GM18498 (cell line): ENCODE data around the gene GASK1A.

Source experiments
- ATAC-seq: cut with Tn5 transposase; IDR thresholded peaks from one replicate; pipeline ENCODE4 v1.9.1; 2021; ENCODE audit warnings: mild to moderate bottlenecking, moderate library complexity; ENCODE audit not compliant: unreplicated experiment

Gene GASK1A

DNA sequence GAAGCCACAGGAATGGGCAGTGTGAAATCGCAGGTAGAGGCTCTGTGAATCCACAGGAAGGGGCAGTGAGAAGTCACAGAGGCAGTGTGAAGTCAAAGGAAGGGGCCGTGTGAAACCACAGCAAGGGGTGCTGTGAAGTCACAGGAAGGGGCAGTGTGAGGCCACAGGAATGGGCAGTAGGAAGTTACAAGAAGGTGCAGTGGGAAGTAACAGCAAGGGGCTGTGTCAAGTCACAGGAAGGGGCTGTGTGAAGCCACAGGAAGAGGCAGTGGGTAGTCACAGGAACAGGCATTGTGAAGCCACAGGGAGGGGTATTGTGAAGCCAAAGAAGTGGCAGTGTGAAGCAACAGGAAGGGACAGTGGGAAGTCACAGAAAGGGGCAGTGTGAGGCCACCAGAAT is 34.1 kb downstream of the GASK1A start:
- no peak for ATAC-seq

DNA sequence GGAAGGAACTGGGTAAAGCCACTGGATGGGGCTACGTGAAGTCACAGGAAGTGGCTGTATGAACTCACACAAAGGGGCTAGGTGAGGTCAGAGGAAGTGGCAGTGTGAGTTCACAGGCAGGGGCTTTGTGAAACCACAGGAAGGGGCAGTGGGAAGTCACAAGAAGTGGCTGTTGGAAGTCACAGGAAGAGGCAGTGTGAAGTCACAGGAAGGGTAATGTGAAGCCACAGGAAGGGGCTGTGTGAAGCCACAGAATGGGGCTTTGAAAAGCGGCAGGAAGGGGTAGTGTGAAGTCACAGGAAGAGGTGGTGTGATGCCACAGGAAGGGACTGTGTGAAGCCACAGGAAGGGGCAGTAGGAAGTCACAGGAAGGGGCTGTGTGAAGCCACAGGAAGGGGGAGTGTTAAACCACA is 34.6 kb downstream of the GASK1A start:
- no peak for ATAC-seq

DNA sequence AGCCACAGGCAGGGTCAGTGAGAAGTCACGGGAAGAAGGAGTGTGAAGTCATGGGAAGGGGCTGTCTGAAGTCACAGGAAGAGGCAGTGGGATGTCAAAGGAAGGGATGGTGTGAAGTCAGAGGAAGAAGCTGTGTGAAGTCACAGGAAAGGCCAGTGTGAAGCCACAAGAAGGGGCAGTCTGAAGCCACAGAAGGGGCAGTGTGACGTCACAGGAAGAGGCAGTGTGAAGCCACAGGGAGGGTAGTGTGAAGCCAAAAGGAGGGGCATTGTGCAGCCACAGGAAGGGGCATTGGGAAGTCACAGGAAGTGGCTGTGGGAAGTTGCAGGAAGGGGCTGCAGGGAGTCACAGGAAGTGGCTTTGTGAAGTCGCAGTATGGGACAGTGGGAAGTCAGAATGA is 35.1 kb downstream of the GASK1A start:
- no peak for ATAC-seq

DNA sequence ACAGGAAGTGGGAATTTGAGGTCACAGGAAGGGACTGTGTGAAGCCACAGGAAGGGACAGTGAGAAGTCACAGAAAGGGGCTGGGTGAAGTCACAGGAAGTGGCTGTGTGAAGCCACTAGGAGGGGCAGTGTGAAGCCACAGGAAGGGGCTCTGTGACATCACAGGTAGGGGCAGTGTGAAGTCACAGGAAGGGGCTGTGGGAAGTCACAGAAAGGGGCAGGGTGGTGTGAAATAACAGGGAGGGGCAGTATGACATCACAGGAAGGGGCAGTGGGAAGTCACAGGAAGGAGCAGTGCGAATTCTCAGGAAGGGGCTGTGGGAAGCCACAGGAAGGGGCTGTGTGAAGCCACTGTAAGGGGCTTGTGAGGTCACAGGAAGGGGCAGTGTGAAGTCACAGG is 35.8 kb downstream of the GASK1A start:
- no peak for ATAC-seq

DNA sequence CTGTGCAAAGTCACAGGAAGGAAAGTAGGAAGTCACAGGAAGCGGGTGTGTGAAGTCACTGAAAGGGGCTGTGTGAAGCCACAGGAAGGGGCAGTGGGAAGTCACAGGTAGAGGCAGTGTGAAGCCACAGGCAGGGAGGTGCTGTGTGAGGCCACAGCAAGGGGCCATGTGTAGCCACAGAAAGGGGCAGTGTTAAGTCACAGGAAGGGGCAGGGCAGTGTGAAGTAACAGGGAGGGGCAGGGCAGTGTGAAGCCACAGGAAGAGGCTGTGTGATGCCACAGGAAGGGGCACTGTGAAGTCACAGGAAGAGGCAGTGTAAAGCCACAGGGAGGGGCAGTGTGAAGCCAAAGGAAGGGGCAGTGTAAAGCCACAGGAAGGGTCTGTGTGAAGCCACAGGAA is 36.5 kb downstream of the GASK1A start:
- ATAC-seq: no peak

DNA sequence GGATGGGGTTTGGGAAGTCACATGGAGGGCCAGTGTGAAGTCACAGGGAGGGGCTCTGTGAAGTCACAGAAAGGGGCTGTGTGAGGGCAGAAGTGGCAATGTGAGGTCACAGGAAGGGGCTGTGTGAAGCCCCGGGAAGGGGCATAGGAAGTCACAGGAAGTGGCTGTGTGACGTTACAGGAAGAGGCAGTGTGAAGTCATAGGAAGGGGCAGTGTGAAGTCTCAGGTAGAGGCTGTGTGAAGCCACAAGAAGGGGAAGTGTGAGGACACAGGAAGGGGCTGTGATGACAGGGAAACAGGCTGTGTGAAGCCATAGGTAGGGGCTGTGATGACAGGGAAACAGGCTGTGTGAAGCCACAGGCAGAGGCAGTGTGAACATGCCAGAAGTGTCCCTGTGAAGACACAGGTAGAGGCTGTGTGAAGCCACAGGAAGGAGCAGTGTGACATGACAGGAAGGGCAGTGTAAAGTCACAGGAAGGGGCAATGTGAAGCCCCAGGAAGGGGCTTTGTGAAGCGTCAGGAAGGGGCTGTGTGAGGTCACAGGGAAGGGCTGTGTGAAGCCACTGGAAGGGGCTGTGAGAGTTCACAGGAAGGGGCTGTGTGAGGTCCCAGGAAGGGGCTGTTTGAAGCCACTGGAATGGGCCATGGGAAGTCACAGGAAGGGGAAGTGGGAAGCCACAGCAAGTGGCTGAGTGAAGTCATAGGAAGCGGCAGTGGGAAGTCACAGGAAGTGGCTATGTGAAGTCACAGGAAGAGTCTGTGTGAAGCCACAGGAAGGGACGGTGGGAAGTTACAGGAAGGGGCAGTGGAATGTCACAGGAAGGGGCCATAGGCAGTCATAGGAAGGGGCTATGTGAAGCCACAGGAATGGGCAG is 37.1 kb downstream of the GASK1A start:
- ATAC-seq: no peak

DNA sequence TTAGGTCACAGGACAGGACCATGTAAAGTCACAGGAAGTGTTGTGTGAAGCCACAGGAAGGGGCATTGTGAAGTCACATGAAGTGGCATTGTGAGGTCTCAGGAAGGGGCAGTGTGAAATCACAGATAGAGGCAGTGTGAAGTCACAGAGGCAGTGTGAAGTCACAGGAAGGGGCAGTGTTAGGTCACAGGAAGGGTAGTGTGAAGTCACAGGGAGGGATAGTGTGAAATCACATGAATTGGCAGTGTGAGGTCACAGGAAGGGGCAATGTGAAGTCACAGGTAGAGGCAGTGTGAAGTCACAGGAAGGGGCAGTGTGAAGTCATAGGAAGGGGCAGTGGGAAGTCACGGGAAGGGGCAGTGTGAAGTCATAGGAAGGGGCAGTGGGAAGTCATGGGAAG is 37.9 kb downstream of the GASK1A start:
- ATAC-seq: no peak

DNA sequence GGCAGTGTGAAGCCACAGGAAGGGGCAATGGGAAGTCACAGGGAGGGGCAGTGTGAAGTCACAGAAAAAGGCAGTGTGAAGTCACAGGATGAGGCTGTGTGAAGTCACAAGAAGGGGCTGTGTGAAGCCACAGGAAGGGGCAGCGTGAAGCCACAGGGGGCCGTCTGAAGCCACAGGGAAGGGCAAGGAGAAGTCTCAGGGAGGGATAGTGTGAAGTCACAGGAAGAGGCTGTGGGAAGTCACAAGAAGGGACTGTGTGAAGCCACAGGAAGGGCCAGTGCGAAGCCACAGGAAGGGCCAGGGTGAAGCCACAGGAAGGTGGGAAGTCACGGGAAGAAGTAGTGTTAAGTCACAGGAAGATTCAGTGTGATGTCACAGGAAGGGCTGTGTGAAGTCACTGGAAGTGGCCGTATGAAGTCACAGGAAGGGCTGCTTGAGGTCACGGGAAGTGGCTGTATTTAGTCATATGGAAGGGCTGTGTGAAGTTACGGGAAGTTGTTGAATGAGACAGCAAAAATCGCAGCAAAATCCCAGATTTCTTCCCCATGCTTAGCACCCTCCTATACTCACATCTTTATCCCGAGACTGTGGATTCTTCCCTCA is 38.6 kb downstream of the GASK1A start:
- no peak for ATAC-seq

DNA sequence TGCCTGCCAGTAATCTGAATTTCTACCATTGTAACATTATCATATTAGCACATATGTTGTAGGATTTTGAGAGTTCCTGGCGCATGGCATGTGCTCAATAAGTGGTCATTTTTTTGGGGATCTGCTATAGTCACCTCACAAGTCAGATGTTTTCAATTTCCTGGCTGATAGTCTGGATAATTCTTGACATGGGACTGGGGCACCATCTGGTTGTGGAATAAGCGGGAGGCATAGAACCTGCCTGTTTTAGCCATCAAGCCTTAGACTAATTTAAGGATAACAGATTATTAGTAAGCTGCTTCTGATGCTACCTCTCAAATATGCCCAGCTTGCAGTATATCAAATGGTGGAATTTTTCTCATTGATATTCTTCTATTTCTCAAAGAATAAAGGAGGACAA is 39.1 kb downstream of the GASK1A start:
- ATAC-seq: no peak

DNA sequence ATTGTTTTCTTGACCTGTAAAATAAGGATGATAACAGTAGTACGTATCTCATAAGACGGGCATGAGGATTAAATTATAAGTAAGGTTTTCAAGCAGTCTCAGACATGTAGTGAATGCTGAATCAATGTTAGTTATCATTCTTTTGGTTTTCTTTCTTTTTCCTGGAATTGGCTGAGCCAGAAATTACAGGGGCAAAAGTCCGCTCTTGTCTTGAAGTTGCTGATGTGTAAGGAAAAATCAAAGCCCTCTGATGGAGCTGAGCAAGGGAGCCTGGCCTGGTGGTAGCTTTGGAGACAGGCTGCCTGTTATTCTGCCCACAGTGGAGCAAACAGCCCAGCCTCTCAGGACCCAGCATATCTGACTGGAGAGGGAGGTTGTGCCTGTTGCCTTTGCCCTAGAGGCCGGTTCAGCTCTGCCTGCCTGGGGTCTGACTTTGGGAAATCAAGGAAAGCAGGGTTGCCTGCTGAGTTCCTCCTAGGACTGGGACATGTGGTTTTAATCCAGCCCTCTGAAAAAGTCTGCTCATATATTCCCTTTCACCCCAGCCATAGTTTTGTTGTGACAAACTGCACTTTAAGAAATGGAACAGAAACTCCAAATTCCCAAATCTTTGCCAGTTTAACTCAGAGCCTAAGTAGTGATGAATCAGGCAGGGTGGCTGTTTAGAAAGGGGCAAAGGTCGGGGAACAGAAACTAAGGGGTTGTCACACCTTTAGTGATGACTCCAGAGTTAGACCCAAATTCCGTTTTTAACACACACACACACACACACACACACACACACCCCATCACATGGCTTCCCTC is 40.1 kb downstream of the GASK1A start:
- no peak for ATAC-seq

DNA sequence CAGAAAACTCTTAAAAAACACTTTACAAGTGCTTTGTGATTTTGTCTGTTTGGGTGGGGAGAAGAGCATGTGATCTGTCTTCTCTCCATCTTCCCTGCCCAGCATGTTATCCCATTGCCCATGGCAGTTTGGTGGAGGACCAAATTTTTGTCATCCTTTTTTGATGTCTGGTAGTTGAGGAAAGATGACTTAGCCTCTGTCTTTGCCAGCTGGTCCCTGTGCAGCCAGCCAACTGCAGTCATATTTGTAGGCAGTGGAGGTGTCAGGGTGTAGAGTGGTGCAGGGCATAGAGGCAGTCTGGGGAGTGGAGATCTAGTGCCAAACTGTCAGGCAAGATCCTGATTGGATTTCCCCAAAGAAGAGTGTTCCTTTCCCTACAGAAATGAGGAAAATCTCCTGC is 40.7 kb downstream of the GASK1A start:
- no peak for ATAC-seq

DNA sequence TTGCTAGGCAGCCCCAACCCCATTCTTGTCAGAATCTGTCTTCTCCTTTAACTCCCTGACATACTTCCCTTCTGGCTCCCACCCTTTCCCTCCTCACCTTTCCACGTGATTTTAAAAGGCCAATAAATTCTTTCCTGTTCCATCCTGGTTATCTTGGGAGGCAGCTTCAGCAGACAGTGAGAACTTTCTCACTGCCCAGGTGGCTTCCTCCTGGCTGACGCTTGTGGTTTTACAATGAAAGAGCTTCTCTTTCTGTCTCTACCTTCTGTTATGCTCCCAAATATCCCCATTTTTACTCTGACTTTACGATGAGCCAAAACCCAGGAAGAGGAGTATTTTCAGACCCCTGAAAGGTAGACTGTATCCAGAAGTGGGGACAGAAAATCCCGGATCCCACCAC is 42.1 kb downstream of the GASK1A start:
- ATAC-seq: no peak

DNA sequence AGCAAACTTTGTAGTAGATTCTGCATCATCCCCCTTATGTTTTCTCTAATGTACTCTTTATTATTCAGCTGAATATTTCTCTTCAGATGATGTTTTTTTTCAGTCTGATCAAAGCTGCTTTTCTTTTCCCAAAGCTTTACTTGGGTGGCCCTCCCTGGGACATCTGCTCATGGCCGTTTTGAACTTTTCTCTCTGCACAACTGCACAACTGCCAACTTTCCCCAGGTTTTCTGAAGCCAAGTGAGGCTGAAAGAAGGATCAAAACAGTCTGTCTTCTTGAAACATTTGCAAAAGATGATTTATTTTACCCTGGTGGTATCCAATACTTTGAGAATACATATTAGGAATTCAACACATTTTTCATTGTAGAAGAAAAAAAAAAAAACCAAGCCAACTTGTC is 43.0 kb downstream of the GASK1A start:
- no peak for ATAC-seq

DNA sequence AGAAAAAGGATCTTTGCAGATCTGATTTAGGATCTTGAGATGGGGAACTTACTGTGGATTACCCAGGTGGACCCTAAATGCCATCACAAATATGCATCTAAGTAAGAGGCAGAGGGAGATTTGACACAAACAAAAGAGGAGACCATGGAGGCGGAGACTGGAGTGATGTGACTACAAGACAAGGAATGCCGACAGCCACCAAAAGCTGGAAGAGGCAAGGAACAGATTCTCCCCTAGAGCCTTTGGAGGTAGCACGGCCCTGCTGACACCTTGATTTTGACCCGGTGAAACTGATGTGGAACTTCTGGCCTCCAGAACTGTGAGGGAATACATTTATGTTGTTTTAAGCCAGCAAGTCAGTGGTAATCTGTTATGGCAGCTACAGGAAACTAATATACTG is 44.0 kb downstream of the GASK1A start:
- no peak for ATAC-seq

DNA sequence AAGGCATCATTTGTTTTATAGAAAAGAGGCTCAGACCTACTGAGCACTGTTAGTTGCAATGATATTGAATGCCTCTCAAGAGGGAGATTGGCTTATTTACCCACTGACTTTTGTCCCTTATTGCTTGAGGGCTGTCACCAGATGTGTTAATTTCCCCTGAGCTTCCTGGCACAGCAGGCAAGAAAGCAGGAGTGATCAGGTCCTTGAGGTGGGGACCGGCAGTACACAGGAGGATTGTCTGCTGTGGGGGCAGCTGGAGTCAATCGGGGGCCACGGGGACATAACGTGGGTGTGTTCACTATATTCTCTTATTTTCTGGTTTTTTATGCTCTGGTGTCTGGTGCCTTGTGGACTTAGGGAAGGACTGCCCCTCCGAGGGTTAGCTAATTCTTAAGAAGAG is 44.6 kb downstream of the GASK1A start:
- ATAC-seq: no peak

DNA sequence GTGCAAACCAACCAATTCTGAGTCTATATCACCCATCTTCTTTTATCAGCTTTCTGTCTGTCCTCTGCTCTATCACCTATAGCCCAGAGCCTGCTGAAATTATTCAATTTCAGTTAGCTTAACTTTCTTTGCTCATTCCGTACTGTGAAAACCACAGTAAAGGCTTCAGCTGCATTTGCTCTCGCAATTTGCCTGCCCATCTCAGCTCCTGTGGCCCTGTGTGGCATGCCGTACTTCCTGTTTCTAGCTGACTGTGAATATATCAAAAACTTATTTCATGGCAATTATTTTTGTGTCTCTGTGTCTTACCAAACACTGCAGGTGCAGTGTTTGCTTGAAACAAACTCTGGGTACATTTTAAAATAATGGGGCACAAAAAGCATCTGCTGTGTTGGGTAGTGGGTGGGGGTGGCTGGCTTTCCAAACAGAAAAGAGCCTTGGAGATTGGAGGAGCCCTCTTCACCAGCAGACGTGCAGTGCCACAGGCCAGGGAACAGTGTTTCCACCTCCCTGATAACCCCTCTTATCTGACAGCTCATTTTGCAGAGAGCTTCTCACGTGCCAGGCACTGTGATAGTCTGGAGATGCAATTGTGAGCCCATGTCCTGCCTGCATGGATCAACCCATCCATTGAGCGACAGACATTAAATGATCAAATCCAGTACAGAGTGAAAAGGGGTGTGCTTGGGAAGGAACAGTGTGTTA is 45.2 kb downstream of the GASK1A start:
- no peak for ATAC-seq

DNA sequence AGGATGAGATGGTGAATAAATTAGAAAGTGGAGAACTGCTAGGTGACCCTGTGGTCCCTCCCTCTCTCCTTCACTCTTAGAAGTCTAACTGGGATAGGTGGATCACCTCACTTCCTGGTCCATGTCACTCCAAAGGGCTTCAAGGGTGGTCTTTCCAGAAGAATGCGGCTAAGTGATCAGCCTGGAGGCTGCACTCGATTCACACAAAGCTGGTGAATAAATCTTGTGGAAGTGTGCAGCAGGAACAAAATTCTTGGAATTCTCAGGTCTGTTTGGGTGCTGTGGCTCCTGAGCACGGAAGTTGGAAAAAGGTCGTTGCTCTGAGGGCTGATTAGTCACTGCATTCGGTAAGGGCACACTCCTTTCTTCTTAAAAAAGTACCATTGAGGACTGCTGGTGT is 46.3 kb downstream of the GASK1A start:
- ATAC-seq: no peak

DNA sequence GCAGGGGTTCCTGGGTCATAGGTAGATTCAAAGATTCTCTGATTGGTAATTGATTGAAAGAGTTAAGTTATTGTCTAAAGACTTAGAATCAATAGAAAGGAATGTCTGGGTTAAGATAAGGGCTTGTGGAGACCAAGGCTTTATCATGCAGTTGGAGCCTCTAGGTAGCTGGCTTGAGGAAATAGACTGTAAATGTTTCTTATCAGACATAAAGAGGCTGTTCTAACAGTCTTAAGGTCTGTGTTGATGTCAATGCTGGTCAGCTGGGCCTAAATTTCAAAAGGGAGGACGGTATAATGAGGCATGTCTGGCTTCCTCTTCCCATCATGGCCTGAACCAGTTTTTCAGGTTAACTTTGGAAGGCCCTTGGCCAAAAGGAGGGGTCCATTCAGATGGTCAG is 48.9 kb downstream of the GASK1A start:
- no peak for ATAC-seq

DNA sequence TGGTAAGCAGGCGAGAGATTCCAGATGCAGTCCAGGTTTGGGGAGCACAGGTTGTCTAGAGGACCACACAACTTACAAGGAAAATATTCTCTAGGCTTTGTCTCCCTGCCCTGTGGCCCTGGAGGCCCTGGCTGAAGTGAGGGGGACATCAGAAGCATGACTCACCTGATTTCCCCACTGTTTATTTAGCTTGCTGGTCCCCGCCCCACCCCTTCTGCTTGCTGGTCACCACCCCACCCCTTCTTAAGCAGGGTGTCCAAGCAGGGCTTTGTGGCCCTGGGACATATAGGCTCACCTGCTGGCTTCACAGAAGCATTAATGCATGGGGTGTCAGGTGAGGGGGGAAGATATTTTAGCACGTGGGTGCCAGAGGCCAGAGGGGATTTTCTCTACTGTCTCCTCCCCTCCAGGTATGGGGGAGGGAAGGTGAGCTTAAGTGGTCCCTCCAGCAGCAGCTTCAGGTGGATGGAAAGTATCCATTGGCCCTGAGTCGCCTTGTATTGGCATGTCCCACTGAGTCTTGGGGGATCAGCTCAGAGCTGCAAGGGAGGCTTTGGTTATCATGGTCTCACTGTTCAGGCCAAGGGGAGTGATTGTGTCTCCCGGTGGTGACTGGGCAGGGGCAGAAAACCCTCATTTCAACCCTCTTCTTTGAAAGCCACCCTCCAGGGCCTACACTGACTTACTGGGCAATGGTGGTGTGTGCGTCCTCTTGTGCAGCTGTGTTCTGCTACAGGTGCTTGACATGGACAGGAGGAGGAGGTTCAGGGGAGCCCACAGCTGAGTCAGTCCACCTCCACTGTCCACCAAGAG is 49.8 kb downstream of the GASK1A start:
- ATAC-seq: no peak

DNA sequence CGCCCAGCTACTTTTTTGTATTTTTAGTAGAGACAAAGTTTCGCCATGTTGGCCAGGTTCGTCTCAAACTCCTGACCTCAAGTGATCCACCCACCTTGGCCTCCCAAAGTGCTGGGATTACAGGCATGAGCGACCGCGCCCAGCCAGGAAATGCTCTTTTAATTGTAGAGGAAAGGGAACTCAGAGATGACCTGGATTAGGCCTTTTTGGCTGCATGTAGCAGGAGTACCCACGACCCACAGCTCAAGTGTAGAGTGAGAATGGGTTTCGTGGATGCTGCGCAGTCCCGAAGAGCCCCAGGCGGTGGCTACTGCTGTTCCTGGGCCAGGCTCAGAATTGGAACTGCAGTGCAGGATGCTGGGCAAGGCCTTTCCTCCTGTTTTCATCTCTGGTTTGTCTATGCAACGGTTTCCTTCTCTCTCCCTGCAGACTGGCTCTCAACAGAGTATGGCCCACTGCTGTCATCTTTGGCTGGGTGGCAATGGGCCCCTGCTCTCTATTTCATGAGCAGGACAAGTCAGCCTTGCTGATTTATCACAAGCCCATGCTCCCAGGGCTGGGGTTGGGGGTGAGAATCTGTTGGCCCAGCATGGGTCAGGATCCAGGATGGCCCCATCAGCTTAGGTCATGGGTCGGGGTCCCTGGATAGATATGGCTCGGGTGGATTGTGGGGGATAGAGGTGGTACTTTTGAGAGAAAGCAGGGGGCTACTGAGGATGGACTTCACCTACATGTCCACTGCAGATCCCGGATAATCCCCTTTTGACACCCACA is 51.2 kb downstream of the GASK1A start:
- no peak for ATAC-seq
